PC-9 (cell line): ENCODE results near the gene ANAPC5. TPM values are rescaled to one million over a fixed set of nuclear protein-coding genes. Genes with fewer than 3 reads are reported as not detected.

Experiments
- BruUV-seq: library from RNA; stranded (reverse); fragments of 400-500 nt; replicated peaks from 2 replicates; lab custom pipeline; 2021; lab: Mats Ljungman, UMichigan
- CTCF ChIA-PET: fragments of 300-600 bp; sonication (Branson Sonifier 250); formaldehyde crosslinking; loops from one replicate; lab custom pipeline; 2022; ENCODE audit warnings: antibody characterized with exemption; lab: Charles Lee
- POLR2A ChIA-PET: fragments of 300-600 bp; sonication (Branson Sonifier 250); formaldehyde crosslinking; loops from one replicate; lab custom pipeline; 2022; ENCODE audit warnings: antibody characterized with exemption; ENCODE audit not compliant: unreplicated experiment; lab: Charles Lee
- DNase-seq, 2 experiments: peaks; one replicate each; pipeline versions ENCODE4 v3.0.0 to v3.0.0-alpha.2; 2015 to 2022; ENCODE audit warnings: mixed read lengths in 1 of 2
- H2AFZ ChIP-seq: fragments of 200-600 bp; sonication (generic); 2 replicates; pipeline ENCODE4 v1.8.1; 2017; ENCODE audit warnings: antibody characterized with exemption
- H3F3A ChIP-seq: fragments of 200-600 bp; sonication (generic); 2 replicates; pipeline ENCODE4 v1.8.1; 2017; ENCODE audit warnings: antibody characterized with exemption, mild to moderate bottlenecking, low read depth; ENCODE audit not compliant: insufficient read depth
- H3K27ac ChIP-seq: fragments of 200-600 bp; sonication (generic); 2 replicates; pipeline ENCODE4 v1.6.1; 2016; ENCODE audit warnings: mixed run types
- H3K27me3 ChIP-seq: fragments of 200-600 bp; sonication (generic); 2 replicates; pipeline ENCODE4 v1.6.1; 2016; ENCODE audit warnings: low read depth, mixed run types; ENCODE audit not compliant: insufficient read depth
- H3K36me3 ChIP-seq: fragments of 200-600 bp; sonication (generic); 2 replicates; pipeline ENCODE4 v1.6.1; 2016; ENCODE audit warnings: low read depth, mixed run types
- H3K4me1 ChIP-seq: fragments of 200-600 bp; sonication (generic); replicated peaks from 2 replicates; pipeline ENCODE4 v1.6.1; 2016; ENCODE audit warnings: mixed run types; ENCODE audit not compliant: insufficient read depth
- H3K4me2 ChIP-seq: fragments of 200-600 bp; sonication (generic); 2 replicates; pipeline ENCODE4 v1.6.1; 2017; ENCODE audit warnings: mixed run types
- H3K4me3 ChIP-seq: fragments of 200-600 bp; sonication (generic); 2 replicates; pipeline ENCODE4 v1.6.1; 2016; ENCODE audit warnings: mixed run types
- H3K79me2 ChIP-seq: fragments of 200-600 bp; sonication (generic); 2 replicates; pipeline ENCODE4 v1.6.1; 2017; ENCODE audit warnings: low read depth, mixed run types
- H3K9me2 ChIP-seq: fragments of 200-600 bp; sonication (generic); 2 replicates; pipeline ENCODE4 v1.8.1; 2017; ENCODE audit warnings: mild to moderate bottlenecking; ENCODE audit not compliant: insufficient read depth
- H3K9me3 ChIP-seq: fragments of 200-600 bp; sonication (generic); 2 replicates; pipeline ENCODE4 v1.8.1; 2016; ENCODE audit warnings: low read depth; ENCODE audit not compliant: insufficient read depth
- H4K20me1 ChIP-seq: fragments of 200-600 bp; sonication (generic); 2 replicates; pipeline ENCODE4 v1.8.1; 2017; ENCODE audit not compliant: insufficient read depth
- CTCF ChIP-seq: fragments of 200-600 bp; sonication (generic); conservative IDR thresholded peaks from 2 replicates; pipeline ENCODE4 v1.6.1; 2017; ENCODE audit warnings: mixed run types, antibody characterized with exemption, mild to moderate bottlenecking, moderate library complexity
- EZH2 ChIP-seq: fragments of 200-600 bp; sonication (generic); IDR thresholded peaks from 2 replicates; pipeline ENCODE4 v1.8.0; 2017; ENCODE audit warnings: antibody characterized with exemption, low read depth
- intact Hi-C: fragments of 100-400 bp; cut with micrococcal nuclease; formaldehyde crosslinking; loops from one replicate; pipeline ENCODE4 v1.10.0; 2022; ENCODE audit not compliant: unreplicated experiment
- total RNA-seq: library from RNA; stranded (reverse); gene quantifications from 2 replicates; pipeline ENCODE4 v1.2.3, GENCODE V29; 2021

Gene ANAPC5
- total RNA-seq, 1 experiment from 2014 or later, result 93.6 TPM

- no peak overlapping the region for H3K4me2 ChIP-seq
- intact Hi-C loops, result no loop called here
- H2AFZ ChIP-seq, result no peak overlapping the region
- H3K4me1 ChIP-seq, result no peaks in the 10 kb centered on the region
- no peaks in the 10 kb centered on the region for H3K9me2 ChIP-seq
- H3K4me3 ChIP-seq, result no peak overlapping the region
- ChIA-PET POLR2A (interaction anchor here (0.7 kb wide), 1 partner anchor 359 kb away, joined by 7 read pairs; no protein-coding TSS in a partner anchor), CTCF (no interaction called here)
- no peaks in the 10 kb centered on the region for H3K9me3 ChIP-seq
- TF ChIP-seq EZH2 (no peak), CTCF (no peak)
- no peak for DNase-seq
- H3K79me2 ChIP-seq, result no peaks in the 10 kb centered on the region
- H3F3A ChIP-seq, result no peaks in the 10 kb centered on the region
- no TSS peak for BruUV-seq
- H4K20me1 ChIP-seq, result no peaks in the 10 kb centered on the region
- no peaks in the 10 kb centered on the region for H3K36me3 ChIP-seq
- H3K27ac ChIP-seq, result no peak overlapping the region
- no peaks in the 10 kb centered on the region for H3K27me3 ChIP-seq
These were observed 40.1 kb upstream of the ANAPC5 start for GRCh38 chr12:121392325-121392716.

- no peaks in the 10 kb centered on the region for H3K9me3 ChIP-seq
- H3F3A ChIP-seq, result no peaks in the 10 kb centered on the region
- no peaks in the 10 kb centered on the region for H3K79me2 ChIP-seq
- no peak overlapping the region for H2AFZ ChIP-seq
- no peak overlapping the region for H3K4me3 ChIP-seq
- CTCF ChIA-PET, result no interaction called here
- H3K27me3 ChIP-seq, result no peaks in the 10 kb centered on the region
- no peaks in the 10 kb centered on the region for H3K4me1 ChIP-seq
- TF ChIP-seq CTCF (no peak), EZH2 (no peak)
- H3K4me2 ChIP-seq, result no peak overlapping the region
- intact Hi-C loops, result no loop called here
- no peaks in the 10 kb centered on the region for H4K20me1 ChIP-seq
- H3K27ac ChIP-seq, result no peak overlapping the region
- H3K36me3 ChIP-seq, result no peaks in the 10 kb centered on the region
- H3K9me2 ChIP-seq, result no peaks in the 10 kb centered on the region
- POLR2A ChIA-PET, result no interaction called here
- no peak for DNase-seq
- BruUV-seq, result no TSS peak
These were observed 39.6 kb upstream of the ANAPC5 start for GRCh38 chr12:121391619-121392324.

GRCh38 chr12:121390856-121391255 lies 38.6 kb upstream of the ANAPC5 start:
- Histone ChIP-seq H3K27ac (no peak overlapping the region), H2AFZ (no peak overlapping the region), H3K79me2 (no peaks in the 10 kb centered on the region), H3K36me3 (no peaks in the 10 kb centered on the region), H3K4me3 (no peak overlapping the region), H3F3A (no peaks in the 10 kb centered on the region), H3K4me2 (no peak overlapping the region), H4K20me1 (no peaks in the 10 kb centered on the region), H3K9me2 (no peaks in the 10 kb centered on the region), H3K4me1 (no peaks in the 10 kb centered on the region), H3K9me3 (no peaks in the 10 kb centered on the region), H3K27me3 (no peaks in the 10 kb centered on the region)
- BruUV-seq, result no TSS peak
- CTCF ChIA-PET, result interaction anchor here (0.7 kb wide), 1 partner anchor 237 kb away, joined by 3 read pairs; no protein-coding TSS in a partner anchor
- intact Hi-C loops, result no loop called here
- POLR2A ChIA-PET, result no interaction called here
- DNase-seq, result no peak
- TF ChIP-seq CTCF (no peak), EZH2 (no peak)
